ENCODE measurements around the gene HIBADH. TPM values are rescaled to one million over a fixed set of nuclear protein-coding genes. Genes with fewer than 3 reads are reported as not detected.
A peak's percentile ranks its signal among the peaks of the same experiment; 100 is the strongest.

Gene HIBADH
- 10 to 100 TPM; 31.3 to 39.6 (median 33.7) TPM for total RNA-seq

- H3K4me1 ChIP-seq, result peaks cover 0 to 10% (median 0%) of the 10 kb centered on the region in 4 donors
- peak within 1 kb of the TSS; percentile 64 to 82 (median 71) for H3K4me3 ChIP-seq
- DNase-seq, result peak; percentile 96 to 99 (median 96)
- no peaks in the 10 kb centered on the region for H3K36me3 ChIP-seq
- H3K9me3 ChIP-seq, result no peaks in the 10 kb centered on the region
- TF ChIP-seq POLR2A (IDR thresholded peaks at IDR 0.05) (peak; percentile 81 to 91), CTCF (IDR thresholded peaks at IDR 0.05) (peak in 3 of 6 experiments; percentile 39 to 49 (median 42))
- H3K27me3 ChIP-seq, result no peaks in the 10 kb centered on the region
- peak within 1 kb of the TSS; percentile 79 to 89 (median 83) for H3K27ac ChIP-seq
These were observed at the start of gene HIBADH for GRCh38 chr7:27662490-27663205. Gene HIBADH (minus strand): TSS chr7:27662883. CDS start chr7:27662788, 95 bp downstream.

GRCh38 chr7:27712217-27712616, 49.5 kb upstream of the HIBADH start:
- Histone ChIP-seq H3K4me1 (peaks cover 0 to 5% (median 0%) of the 10 kb centered on the region in 4 donors), H3K27ac (no peak overlapping the region), H3K4me3 (no peak overlapping the region), H3K27me3 (no peaks in the 10 kb centered on the region), H3K36me3 (no peaks in the 10 kb centered on the region), H3K9me3 (no peaks in the 10 kb centered on the region)
- no peak for DNase-seq
- TF ChIP-seq POLR2A (IDR thresholded peaks at IDR 0.05) (no peak), CTCF (IDR thresholded peaks at IDR 0.05) (no peak)

- Histone ChIP-seq H3K4me3 (no peak overlapping the region), H3K36me3 (no peaks in the 10 kb centered on the region), H3K27me3 (no peaks in the 10 kb centered on the region), H3K27ac (no peak overlapping the region), H3K9me3 (no peaks in the 10 kb centered on the region), H3K4me1 (no peaks in the 10 kb centered on the region)
- TF ChIP-seq CTCF (IDR thresholded peaks at IDR 0.05) (no peak), POLR2A (IDR thresholded peaks at IDR 0.05) (no peak)
- no peak for DNase-seq
These were observed 46.7 kb upstream of the HIBADH start for GRCh38 chr7:27709137-27710075.

GRCh38 chr7:27708485-27708884, 45.8 kb upstream of the HIBADH start:
- no peaks in the 10 kb centered on the region for H3K36me3 ChIP-seq
- H3K4me1 ChIP-seq, result no peaks in the 10 kb centered on the region
- H3K27me3 ChIP-seq, result no peaks in the 10 kb centered on the region
- no peak overlapping the region for H3K27ac ChIP-seq
- DNase-seq, result no peak
- no peak overlapping the region for H3K4me3 ChIP-seq
- no peaks in the 10 kb centered on the region for H3K9me3 ChIP-seq
- TF ChIP-seq POLR2A (IDR thresholded peaks at IDR 0.05) (no peak), CTCF (IDR thresholded peaks at IDR 0.05) (no peak)

- no peaks in the 10 kb centered on the region for H3K9me3 ChIP-seq
- no peaks in the 10 kb centered on the region for H3K36me3 ChIP-seq
- TF ChIP-seq CTCF (IDR thresholded peaks at IDR 0.05) (no peak), POLR2A (IDR thresholded peaks at IDR 0.05) (no peak)
- DNase-seq, result no peak
- no peak overlapping the region for H3K27ac ChIP-seq
- H3K4me1 ChIP-seq, result no peaks in the 10 kb centered on the region
- H3K4me3 ChIP-seq, result no peak overlapping the region
- H3K27me3 ChIP-seq, result no peaks in the 10 kb centered on the region
These were observed 42.5 kb upstream of the HIBADH start for GRCh38 chr7:27705200-27705594.
